HepG2 (cell line): ENCODE measurements around the gene ELFN1. TPM values are rescaled to one million over a fixed set of nuclear protein-coding genes. Genes with fewer than 3 reads are reported as not detected.

Experiments
- HNRNPH1 ChIP-seq: fragments of 200-400 bp; formaldehyde crosslinking; optimal IDR thresholded peaks from 2 replicates; pipeline ENCODE3; 2017; ENCODE audit warnings: mild to moderate bottlenecking, low read depth, low read length
- HOXD1 ChIP-seq: sonication (generic); formaldehyde crosslinking; IDR thresholded peaks from 2 replicates; pipeline ENCODE4 v1.5.0; 2020; ENCODE audit warnings: missing genetic modification reagents
- MBD4 ChIP-seq: IDR thresholded peaks from 2 replicates; pipeline ENCODE4 v1.6.1; 2012; ENCODE audit warnings: low read length, inconsistent platforms, borderline replicate concordance
- NFATC3 ChIP-seq: sonication (generic); formaldehyde crosslinking; IDR thresholded peaks from 2 replicates; pipeline ENCODE4 v1.5.1; 2020; ENCODE audit warnings: mild to moderate bottlenecking, missing genetic modification reagents
- RORA ChIP-seq: sonication (generic); formaldehyde crosslinking; IDR thresholded peaks from 2 replicates; pipeline ENCODE4 v1.5.0; 2020; ENCODE audit warnings: mild to moderate bottlenecking, missing genetic modification reagents, moderate library complexity
- ZNF224 ChIP-seq: sonication (generic); formaldehyde crosslinking; IDR thresholded peaks from 2 replicates; pipeline ENCODE4 v1.5.0; 2020; ENCODE audit warnings: mild to moderate bottlenecking, missing genetic modification reagents
- ZNF264 ChIP-seq: sonication (generic); formaldehyde crosslinking; IDR thresholded peaks from 2 replicates; pipeline ENCODE4 v1.4.0; 2020; ENCODE audit warnings: missing genetic modification reagents
- ZNF777 ChIP-seq: sonication (generic); formaldehyde crosslinking; IDR thresholded peaks from 2 replicates; pipeline ENCODE4 v1.4.0; 2020; ENCODE audit warnings: missing genetic modification reagents
- polyA plus RNA-seq, 8 experiments: library from polyadenylated mRNA; depleted of rRNA in 3 of 8; stranded (reverse) in 7 of 8; unstranded in 1 of 8; fragments of >200 nt; fragmentation: Illumina TruSeq in 4 of 8; extraction: Trizol in 4 of 8; gene quantifications; 2 replicates each; pipeline versions ENCODE4 v1.2.1 to v1.2.3, GENCODE V29; 2011 to 2016; ENCODE audit warnings: low read depth in 4 of 8, missing spikeins in 1 of 8, mixed read lengths in 1 of 8; ENCODE audit not compliant: insufficient read depth in 1 of 8
- total RNA-seq, 5 experiments: library from RNA; depleted of rRNA; stranded (reverse); fragments of >200 nt; fragmentation: Illumina TruSeq; extraction: Trizol; gene quantifications; 2 replicates each; pipeline ENCODE4 v1.2.3, GENCODE V29; 2016; ENCODE audit warnings: low read depth in 1 of 5
- TF ChIP-seq, protein P1 (sequence below): sonication (generic); formaldehyde crosslinking; IDR thresholded peaks from 2 replicates; pipeline ENCODE4 v1.5.1; 2020; ENCODE audit warnings: missing genetic modification reagents, mild to moderate bottlenecking, borderline replicate concordance
- TF ChIP-seq, protein P2 (sequence below): sonication (generic); formaldehyde crosslinking; IDR thresholded peaks from 2 replicates; pipeline ENCODE4 v1.5.0; 2020; ENCODE audit warnings: missing genetic modification reagents
- TF ChIP-seq, protein P3 (sequence below): fragments of 450-650 bp; IDR thresholded peaks from 2 replicates; pipeline ENCODE4 v1.6.1; 2017
- TF ChIP-seq, protein P4 (sequence below): IDR thresholded peaks from 2 replicates; pipeline ENCODE4 v1.6.1; 2016; ENCODE audit warnings: mild to moderate bottlenecking
- TF ChIP-seq, protein P5 (sequence below): sonication (generic); formaldehyde crosslinking; IDR thresholded peaks from 2 replicates; pipeline ENCODE4 v1.8.0; 2022; ENCODE audit warnings: mild to moderate bottlenecking, missing genetic modification reagents; ENCODE audit not compliant: insufficient replicate concordance

The ELFN1 gene
- total and polyA plus RNA-seq, 2 of the 13 experiments (the other 11 are each of a cell fraction or from before 2014, with no cell fraction given) = 0.13 to 0.18 TPM

DNA sequence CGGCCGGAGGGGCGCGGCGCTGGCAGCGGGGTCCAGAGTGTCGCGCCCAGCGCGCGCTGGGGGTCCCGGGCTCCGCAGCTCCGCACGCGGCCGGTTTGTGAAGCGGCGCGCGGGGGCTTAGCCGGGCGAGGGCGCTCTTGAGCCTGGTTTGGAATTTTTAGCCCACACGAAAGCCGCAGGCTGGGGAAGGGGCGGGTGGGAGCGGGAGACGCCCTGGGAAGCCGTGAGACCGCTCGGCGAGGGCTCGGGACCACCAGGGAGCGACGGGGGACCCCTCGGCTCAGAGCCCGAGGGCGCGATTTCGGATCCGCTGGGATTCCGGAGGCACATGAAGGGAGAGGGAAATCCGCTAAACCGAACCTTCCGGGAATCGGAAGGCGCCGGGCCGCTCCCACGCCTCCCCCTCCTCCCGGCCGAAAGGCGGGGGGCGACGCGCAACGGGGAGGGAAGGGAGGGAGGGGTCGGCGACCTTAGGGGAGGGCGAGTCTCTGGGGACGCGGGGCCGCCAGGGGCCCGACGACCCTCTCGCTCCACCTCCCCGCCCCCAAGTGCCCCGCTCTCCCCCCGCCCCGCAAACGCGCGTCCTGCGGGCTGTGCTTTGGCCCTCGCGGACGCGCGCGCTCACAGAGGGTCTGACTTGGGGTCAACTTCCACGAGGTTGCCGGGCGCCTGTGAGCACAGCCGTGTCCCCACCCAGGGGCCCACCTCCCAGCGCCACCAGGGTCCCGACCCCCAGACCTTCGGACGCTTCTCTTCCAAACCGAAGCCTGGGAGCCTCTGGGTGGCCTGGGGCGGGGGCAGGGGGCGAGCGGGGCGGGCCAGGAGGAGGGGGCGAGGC, 5.1 kb upstream of the ELFN1 start (continued):
- TF ChIP-seq, protein P1, sequence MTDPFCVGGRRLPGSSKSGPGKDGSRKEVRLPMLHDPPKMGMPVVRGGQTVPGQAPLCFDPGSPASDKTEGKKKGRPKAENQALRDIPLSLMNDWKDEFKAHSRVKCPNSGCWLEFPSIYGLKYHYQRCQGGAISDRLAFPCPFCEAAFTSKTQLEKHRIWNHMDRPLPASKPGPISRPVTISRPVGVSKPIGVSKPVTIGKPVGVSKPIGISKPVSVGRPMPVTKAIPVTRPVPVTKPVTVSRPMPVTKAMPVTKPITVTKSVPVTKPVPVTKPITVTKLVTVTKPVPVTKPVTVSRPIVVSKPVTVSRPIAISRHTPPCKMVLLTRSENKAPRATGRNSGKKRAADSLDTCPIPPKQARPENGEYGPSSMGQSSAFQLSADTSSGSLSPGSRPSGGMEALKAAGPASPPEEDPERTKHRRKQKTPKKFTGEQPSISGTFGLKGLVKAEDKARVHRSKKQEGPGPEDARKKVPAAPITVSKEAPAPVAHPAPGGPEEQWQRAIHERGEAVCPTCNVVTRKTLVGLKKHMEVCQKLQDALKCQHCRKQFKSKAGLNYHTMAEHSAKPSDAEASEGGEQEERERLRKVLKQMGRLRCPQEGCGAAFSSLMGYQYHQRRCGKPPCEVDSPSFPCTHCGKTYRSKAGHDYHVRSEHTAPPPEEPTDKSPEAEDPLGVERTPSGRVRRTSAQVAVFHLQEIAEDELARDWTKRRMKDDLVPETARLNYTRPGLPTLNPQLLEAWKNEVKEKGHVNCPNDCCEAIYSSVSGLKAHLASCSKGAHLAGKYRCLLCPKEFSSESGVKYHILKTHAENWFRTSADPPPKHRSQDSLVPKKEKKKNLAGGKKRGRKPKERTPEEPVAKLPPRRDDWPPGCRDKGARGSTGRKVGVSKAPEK (CRISPR knock-in tag) = no peak
- TF ChIP-seq HOXD1 (CRISPR knock-in tag) (0 out of 2 replicates have a peak, but pooled peaks have one; percentile 0), ZNF224 (no peak), MBD4 (no peak), ZNF777 (CRISPR knock-in tag) (peak; percentile 58), HNRNPH1 (no peak), RORA (CRISPR knock-in tag) (no peak), ZNF264 (CRISPR knock-in tag) (no peak), NFATC3 (CRISPR knock-in tag) (no peak)
- TF ChIP-seq, protein P2, sequence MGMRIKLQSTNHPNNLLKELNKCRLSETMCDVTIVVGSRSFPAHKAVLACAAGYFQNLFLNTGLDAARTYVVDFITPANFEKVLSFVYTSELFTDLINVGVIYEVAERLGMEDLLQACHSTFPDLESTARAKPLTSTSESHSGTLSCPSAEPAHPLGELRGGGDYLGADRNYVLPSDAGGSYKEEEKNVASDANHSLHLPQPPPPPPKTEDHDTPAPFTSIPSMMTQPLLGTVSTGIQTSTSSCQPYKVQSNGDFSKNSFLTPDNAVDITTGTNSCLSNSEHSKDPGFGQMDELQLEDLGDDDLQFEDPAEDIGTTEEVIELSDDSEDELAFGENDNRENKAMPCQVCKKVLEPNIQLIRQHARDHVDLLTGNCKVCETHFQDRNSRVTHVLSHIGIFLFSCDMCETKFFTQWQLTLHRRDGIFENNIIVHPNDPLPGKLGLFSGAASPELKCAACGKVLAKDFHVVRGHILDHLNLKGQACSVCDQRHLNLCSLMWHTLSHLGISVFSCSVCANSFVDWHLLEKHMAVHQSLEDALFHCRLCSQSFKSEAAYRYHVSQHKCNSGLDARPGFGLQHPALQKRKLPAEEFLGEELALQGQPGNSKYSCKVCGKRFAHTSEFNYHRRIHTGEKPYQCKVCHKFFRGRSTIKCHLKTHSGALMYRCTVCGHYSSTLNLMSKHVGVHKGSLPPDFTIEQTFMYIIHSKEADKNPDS (CRISPR knock-in tag) = no peak
- TF ChIP-seq, protein P3, sequence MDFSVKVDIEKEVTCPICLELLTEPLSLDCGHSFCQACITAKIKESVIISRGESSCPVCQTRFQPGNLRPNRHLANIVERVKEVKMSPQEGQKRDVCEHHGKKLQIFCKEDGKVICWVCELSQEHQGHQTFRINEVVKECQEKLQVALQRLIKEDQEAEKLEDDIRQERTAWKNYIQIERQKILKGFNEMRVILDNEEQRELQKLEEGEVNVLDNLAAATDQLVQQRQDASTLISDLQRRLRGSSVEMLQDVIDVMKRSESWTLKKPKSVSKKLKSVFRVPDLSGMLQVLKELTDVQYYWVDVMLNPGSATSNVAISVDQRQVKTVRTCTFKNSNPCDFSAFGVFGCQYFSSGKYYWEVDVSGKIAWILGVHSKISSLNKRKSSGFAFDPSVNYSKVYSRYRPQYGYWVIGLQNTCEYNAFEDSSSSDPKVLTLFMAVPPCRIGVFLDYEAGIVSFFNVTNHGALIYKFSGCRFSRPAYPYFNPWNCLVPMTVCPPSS = no peak
- TF ChIP-seq, protein P4, sequence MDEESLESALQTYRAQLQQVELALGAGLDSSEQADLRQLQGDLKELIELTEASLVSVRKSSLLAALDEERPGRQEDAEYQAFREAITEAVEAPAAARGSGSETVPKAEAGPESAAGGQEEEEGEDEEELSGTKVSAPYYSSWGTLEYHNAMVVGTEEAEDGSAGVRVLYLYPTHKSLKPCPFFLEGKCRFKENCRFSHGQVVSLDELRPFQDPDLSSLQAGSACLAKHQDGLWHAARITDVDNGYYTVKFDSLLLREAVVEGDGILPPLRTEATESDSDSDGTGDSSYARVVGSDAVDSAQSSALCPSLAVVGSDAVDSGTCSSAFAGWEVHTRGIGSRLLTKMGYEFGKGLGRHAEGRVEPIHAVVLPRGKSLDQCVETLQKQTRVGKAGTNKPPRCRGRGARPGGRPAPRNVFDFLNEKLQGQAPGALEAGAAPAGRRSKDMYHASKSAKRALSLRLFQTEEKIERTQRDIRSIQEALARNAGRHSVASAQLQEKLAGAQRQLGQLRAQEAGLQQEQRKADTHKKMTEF (CRISPR knock-in tag) = 0 out of 2 replicates have a peak, but pooled peaks have one; percentile 38
- TF ChIP-seq, protein P5, sequence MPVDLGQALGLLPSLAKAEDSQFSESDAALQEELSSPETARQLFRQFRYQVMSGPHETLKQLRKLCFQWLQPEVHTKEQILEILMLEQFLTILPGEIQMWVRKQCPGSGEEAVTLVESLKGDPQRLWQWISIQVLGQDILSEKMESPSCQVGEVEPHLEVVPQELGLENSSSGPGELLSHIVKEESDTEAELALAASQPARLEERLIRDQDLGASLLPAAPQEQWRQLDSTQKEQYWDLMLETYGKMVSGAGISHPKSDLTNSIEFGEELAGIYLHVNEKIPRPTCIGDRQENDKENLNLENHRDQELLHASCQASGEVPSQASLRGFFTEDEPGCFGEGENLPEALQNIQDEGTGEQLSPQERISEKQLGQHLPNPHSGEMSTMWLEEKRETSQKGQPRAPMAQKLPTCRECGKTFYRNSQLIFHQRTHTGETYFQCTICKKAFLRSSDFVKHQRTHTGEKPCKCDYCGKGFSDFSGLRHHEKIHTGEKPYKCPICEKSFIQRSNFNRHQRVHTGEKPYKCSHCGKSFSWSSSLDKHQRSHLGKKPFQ = no peak
